H1 (cell line): Measurements from ENCODE around the gene RASSF3.

Experiments used
- BRCA1 ChIP-seq: IDR thresholded peaks from 2 replicates; pipeline ENCODE4 v1.6.1; 2012; ENCODE audit warnings: low read depth, low read length, improper control_type of control experiment
- CBX8 ChIP-seq: fragments of 300-800, 300-1000 bp; sonication (generic); IDR thresholded peaks from 2 replicates; pipeline ENCODE4 v1.7.1; 2016; ENCODE audit warnings: low read depth, low read length, borderline replicate concordance
- CHD2 ChIP-seq: IDR thresholded peaks from 2 replicates; pipeline ENCODE4 v1.6.1; 2012; ENCODE audit warnings: low read length, improper control_type of control experiment
- CTCF ChIP-seq, 3 experiments: IDR thresholded peaks; 1 replicate in 2 of 3; 2 replicates in 1 of 3; pipeline versions ENCODE4 v1.5.1 to v1.6.1; 2011; ENCODE audit warnings: low read length in 3 of 3, mild to moderate bottlenecking in 3 of 3, inconsistent platforms in 2 of 3, low read depth in 1 of 3, moderate library complexity in 1 of 3; ENCODE audit not compliant: insufficient read depth in 1 of 3; ENCODE audit errors: control extremely low read depth in 1 of 3
- EP300 ChIP-seq, 2 experiments: IDR thresholded peaks; 1 replicate in 1 of 2; 2 replicates in 1 of 2; pipeline ENCODE4 v1.6.1; 2011 to 2012; ENCODE audit warnings: low read depth in 2 of 2, low read length in 2 of 2, mild to moderate bottlenecking in 2 of 2, borderline replicate concordance in 1 of 2, inconsistent platforms in 1 of 2, moderate library complexity in 1 of 2
- EZH2 ChIP-seq: fragments of 200-600 bp; sonication (generic); IDR thresholded peaks from 2 replicates; pipeline ENCODE4 v1.7.1; 2012; ENCODE audit warnings: low read depth, mild to moderate bottlenecking, moderate library complexity, low read length, inconsistent platforms; ENCODE audit not compliant: severe bottlenecking
- JUN ChIP-seq: IDR thresholded peaks from 2 replicates; pipeline ENCODE4 v1.6.1; 2011; ENCODE audit warnings: low read depth, mild to moderate bottlenecking, improper control_type of control experiment, low read length
- JUND ChIP-seq: IDR thresholded peaks from 2 replicates; pipeline ENCODE4 v1.6.1; 2011; ENCODE audit warnings: mild to moderate bottlenecking, improper control_type of control experiment, low read length
- POLR2AphosphoS5 ChIP-seq: IDR thresholded peaks from 2 replicates; pipeline ENCODE4 v1.6.1; 2011; ENCODE audit warnings: low read depth, low read length
- RNF2 ChIP-seq: fragments of 200-900, 300-1000 bp; sonication (generic); IDR thresholded peaks from 2 replicates; pipeline ENCODE4 v1.7.1; 2016; ENCODE audit warnings: borderline replicate concordance, low read depth, mild to moderate bottlenecking, antibody characterized with exemption, low read length; ENCODE audit not compliant: poor library complexity, severe bottlenecking; ENCODE audit errors: missing control alignments
- TAF1 ChIP-seq: IDR thresholded peaks from 2 replicates; pipeline ENCODE4 v1.6.1; 2011; ENCODE audit warnings: mild to moderate bottlenecking, low read depth, low read length
- TF ChIP-seq, protein P1 (sequence below): IDR thresholded peaks from 2 replicates; pipeline ENCODE4 v1.6.1; 2011; ENCODE audit warnings: low read length, improper control_type of control experiment

DNA sequence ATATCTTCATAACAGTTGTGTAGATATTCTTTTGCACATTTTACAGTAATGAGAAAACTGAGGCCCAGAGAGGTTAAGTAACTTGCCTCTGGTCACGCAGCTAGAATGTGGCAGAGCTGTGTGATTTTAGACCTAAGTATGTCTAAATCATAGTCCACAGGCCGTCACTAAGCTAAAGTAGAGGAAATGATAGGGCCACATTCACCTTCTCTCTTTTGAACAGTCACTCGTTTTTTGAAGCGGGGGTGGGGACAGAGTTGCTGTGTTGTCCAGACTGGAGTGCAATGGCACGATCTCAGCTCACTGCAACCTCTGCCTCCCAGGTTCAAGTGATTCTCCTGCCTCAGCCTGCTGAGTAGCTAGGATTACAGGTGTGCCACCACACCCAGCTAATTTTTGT, 68.5 kb downstream of the RASSF3 start:
- no peak for TF ChIP-seq JUN
- no peak for TF ChIP-seq CTCF (IDR thresholded peaks at IDR 0.05; ENCODE audit: control extremely low read depth in 1 of 3, insufficient read depth in 1 of 3, low read depth in 1 of 3, low read length in 3 of 3)
- no peak for TF ChIP-seq BRCA1
- no peak for TF ChIP-seq EP300 (IDR thresholded peaks at IDR 0.05; ENCODE audit: borderline replicate concordance in 1 of 2, low read depth in 2 of 2, low read length in 2 of 2)
- TF ChIP-seq EZH2: no peak
- no peak for TF ChIP-seq TAF1
- TF ChIP-seq, protein P1, sequence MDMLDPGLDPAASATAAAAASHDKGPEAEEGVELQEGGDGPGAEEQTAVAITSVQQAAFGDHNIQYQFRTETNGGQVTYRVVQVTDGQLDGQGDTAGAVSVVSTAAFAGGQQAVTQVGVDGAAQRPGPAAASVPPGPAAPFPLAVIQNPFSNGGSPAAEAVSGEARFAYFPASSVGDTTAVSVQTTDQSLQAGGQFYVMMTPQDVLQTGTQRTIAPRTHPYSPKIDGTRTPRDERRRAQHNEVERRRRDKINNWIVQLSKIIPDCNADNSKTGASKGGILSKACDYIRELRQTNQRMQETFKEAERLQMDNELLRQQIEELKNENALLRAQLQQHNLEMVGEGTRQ: no peak
- no peak for TF ChIP-seq POLR2AphosphoS5
- TF ChIP-seq CHD2: no peak
- TF ChIP-seq RNF2: no peak
- TF ChIP-seq JUND: no peak
- TF ChIP-seq CBX8: no peak
